ENCODE measurements around the gene TLE4. TPM values are rescaled to one million over a fixed set of nuclear protein-coding genes. Genes with fewer than 3 reads are reported as not detected.

The TLE4 gene
- total and polyA plus RNA-seq, 2 donors (not counting 1 experiment from before 2014, with no cell fraction given): 34.7 to 57.3 TPM

GRCh38 chr9:79619930-79620329, 48.2 kb downstream of the TLE4 start:
- H3K4me1 ChIP-seq (ENCODE audit: control insufficient read depth in 2 of 2, insufficient read depth in 2 of 2, low read length in 2 of 2): peaks cover 17 to 22% of the 10 kb centered on the region in 2 donors
- no peak overlapping the region for H3K9ac ChIP-seq (ENCODE audit: low read length)
- peaks cover 24% of the 10 kb centered on the region for H3K4me1 Mint-ChIP-seq
- intact Hi-C loops (cut with micrococcal nuclease): no loop called here
- H3K4me3 ChIP-seq (ENCODE audit: control extremely low read depth in 1 of 5, extremely low read depth in 1 of 5, insufficient read depth in 1 of 5, low read depth in 2 of 5, low read length in 4 of 5): no peak overlapping the region
- no peak overlapping the region for H2AFZ ChIP-seq (ENCODE audit: insufficient read depth, low read depth, low read length, poor library complexity, severe bottlenecking)
- ATAC-seq (ENCODE audit: low read depth): no peak
- H3K79me2 ChIP-seq (ENCODE audit: control insufficient read depth, insufficient read depth, low read length): peaks cover 61% of the 10 kb centered on the region
- no peak for DNase-seq
- no peak overlapping the region for H3K4me2 ChIP-seq (replicated peaks; ENCODE audit: low read depth, low read length, poor library complexity, severe bottlenecking)
- no peaks in the 10 kb centered on the region for H3K9me3 Mint-ChIP-seq (ENCODE audit: insufficient read depth)
- no peak overlapping the region for H3K27ac Mint-ChIP-seq
- no peaks in the 10 kb centered on the region for H3K27me3 Mint-ChIP-seq
- no peaks in the 10 kb centered on the region for H3K9me3 ChIP-seq (ENCODE audit: control extremely low read depth in 1 of 3, control insufficient read depth in 2 of 3, insufficient read depth in 1 of 3, low read length in 2 of 3)
- POLR2A ChIA-PET: no interaction called here
- CTCF ChIA-PET: interaction anchor here (1.3 kb wide), 1 partner anchor 9 kb away, joined by 4 read pairs; no protein-coding TSS in a partner anchor
- H3K4me3 Mint-ChIP-seq: no peak overlapping the region
- TF ChIP-seq EZH2 (IDR thresholded peaks at IDR 0.05; ENCODE audit: borderline replicate concordance, insufficient read depth, low read depth, low read length, poor library complexity, severe bottlenecking) (no peak), CTCF (IDR thresholded peaks at IDR 0.05) (no peak)
- peaks cover 5 to 9% of the 10 kb centered on the region in 2 experiments for H3K36me3 ChIP-seq (replicated peaks in 1 of 2; ENCODE audit: control extremely low read depth in 1 of 2, control insufficient read depth in 1 of 2, extremely low read depth in 1 of 2, insufficient read depth in 2 of 2, low read length in 1 of 2)
- peaks cover 46% of the 10 kb centered on the region for H4K20me1 ChIP-seq (ENCODE audit: control insufficient read depth, insufficient read depth, low read length, poor library complexity, severe bottlenecking)
- no peak overlapping the region for H3K27ac ChIP-seq (ENCODE audit: low read length in 2 of 2)
- no peaks in the 10 kb centered on the region for H3K27me3 ChIP-seq (replicated peaks in 1 of 4; ENCODE audit: control extremely low read depth in 1 of 4, control insufficient read depth in 3 of 4, insufficient read depth in 4 of 4, low read length in 3 of 4)

GRCh38 chr9:79621916-79622575, 50.3 kb downstream of the TLE4 start:
- no peak overlapping the region for H3K4me3 Mint-ChIP-seq
- ChIA-PET POLR2A (no interaction called here), CTCF (no interaction called here)
- H3K4me1 Mint-ChIP-seq: peaks cover 22% of the 10 kb centered on the region
- Histone ChIP-seq H3K4me2 (replicated peaks; ENCODE audit: low read depth, low read length, poor library complexity, severe bottlenecking) (no peak overlapping the region), H3K9ac (ENCODE audit: low read length) (no peak overlapping the region), H4K20me1 (ENCODE audit: control insufficient read depth, insufficient read depth, low read length, poor library complexity, severe bottlenecking) (peaks cover 56% of the 10 kb centered on the region), H3K27me3 (replicated peaks in 1 of 4; ENCODE audit: control extremely low read depth in 1 of 4, control insufficient read depth in 3 of 4, insufficient read depth in 4 of 4, low read length in 3 of 4) (no peaks in the 10 kb centered on the region), H3K9me3 (ENCODE audit: control extremely low read depth in 1 of 3, control insufficient read depth in 2 of 3, insufficient read depth in 1 of 3, low read length in 2 of 3) (no peaks in the 10 kb centered on the region), H3K36me3 (replicated peaks in 1 of 2; ENCODE audit: control extremely low read depth in 1 of 2, control insufficient read depth in 1 of 2, extremely low read depth in 1 of 2, insufficient read depth in 2 of 2, low read length in 1 of 2) (peaks cover 0 to 2% of the 10 kb centered on the region in 2 experiments), H3K27ac (ENCODE audit: low read length in 2 of 2) (no peak overlapping the region), H3K4me3 (ENCODE audit: control extremely low read depth in 1 of 5, extremely low read depth in 1 of 5, insufficient read depth in 1 of 5, low read depth in 2 of 5, low read length in 4 of 5) (no peak overlapping the region), H3K4me1 (ENCODE audit: control insufficient read depth in 2 of 2, insufficient read depth in 2 of 2, low read length in 2 of 2) (peaks cover 12 to 19% of the 10 kb centered on the region in 2 donors), H3K79me2 (ENCODE audit: control insufficient read depth, insufficient read depth, low read length) (peaks cover 63% of the 10 kb centered on the region), H2AFZ (ENCODE audit: insufficient read depth, low read depth, low read length, poor library complexity, severe bottlenecking) (no peak overlapping the region)
- ATAC-seq (ENCODE audit: low read depth) (no peak), DNase-seq (no peak)
- TF ChIP-seq CTCF (IDR thresholded peaks at IDR 0.05) (no peak), EZH2 (IDR thresholded peaks at IDR 0.05; ENCODE audit: borderline replicate concordance, insufficient read depth, low read depth, low read length, poor library complexity, severe bottlenecking) (no peak)
- no peaks in the 10 kb centered on the region for H3K9me3 Mint-ChIP-seq (ENCODE audit: insufficient read depth)
- no peaks in the 10 kb centered on the region for H3K27me3 Mint-ChIP-seq
- intact Hi-C loops (cut with micrococcal nuclease): no loop called here
- H3K27ac Mint-ChIP-seq: no peak overlapping the region

All from B cell (primary cell).